ENCODE measurements around the gene BEAN1. TPM values are rescaled to one million over a fixed set of nuclear protein-coding genes. Genes with fewer than 3 reads are reported as not detected.
A peak's percentile ranks its signal among the peaks of the same experiment; 100 is the strongest.

The BEAN1 gene
- total and polyA plus RNA-seq, 9 of the 15 experiments (the other 6 are each of a cell fraction or from before 2014, with no cell fraction given): not detected

- TF ChIP-seq MXI1 (IDR thresholded peaks at IDR 0.05; ENCODE audit: low read depth, low read length): no peak
These were observed 75.2 kb downstream of the BEAN1 start (continued) for GRCh38 chr16:66502020-66502913.

- Histone ChIP-seq H3K9ac (ENCODE audit: insufficient read depth in 1 of 2, low read depth in 2 of 2, low read length in 2 of 2) (peak overlapping the region in 1 of 2 experiments; percentile 2; a peak in 1 of 4 replicates), H3K4me2 (ENCODE audit: insufficient read depth, low read length) (no peak overlapping the region), H3K36me3 (ENCODE audit: control insufficient read depth, insufficient read depth, low read length) (no peaks in the 10 kb centered on the region), H3K27ac (ENCODE audit: extremely low read depth, low read depth, low read length) (no peak overlapping the region), H3K79me2 (ENCODE audit: control insufficient read depth, insufficient read depth, low read length) (no peaks in the 10 kb centered on the region), H3K9me3 (replicated peaks; ENCODE audit: control insufficient read depth, insufficient read depth, low read depth, low read length) (no peaks in the 10 kb centered on the region), H3K4me1 (replicated peaks in 1 of 2; ENCODE audit: control insufficient read depth in 2 of 2, insufficient read depth in 2 of 2, low read length in 2 of 2) (no peaks in the 10 kb centered on the region), H4K20me1 (replicated peaks; ENCODE audit: control insufficient read depth, insufficient read depth, low read length) (no peaks in the 10 kb centered on the region), H3K4me3 (no peak overlapping the region), H3K9me1 (ENCODE audit: control insufficient read depth, insufficient read depth, low read length) (no peaks in the 10 kb centered on the region), H3K27me3 (ENCODE audit: control insufficient read depth in 2 of 2, insufficient read depth in 2 of 2, low read length in 2 of 2) (no peaks in the 10 kb centered on the region), H2AFZ (ENCODE audit: low read depth, low read length) (no peak overlapping the region)
- CTCF ChIA-PET (ENCODE audit: low intra/inter-chr PET ratio): no interaction called here
- POLR2A ChIA-PET: interaction anchor here (1.9 kb wide), 1 partner anchor 8 kb away, joined by 8 read pairs; no protein-coding TSS in a partner anchor
- DNase-seq (ENCODE audit: extremely low read depth in 1 of 4, low spot score in 3 of 4): no peak
- TF ChIP-seq ZNF740 (CRISPR knock-in tag; IDR thresholded peaks at IDR 0.05) (no peak), ZNF740 (tag; IDR thresholded peaks at IDR 0.05) (no peak), THRAP3 (IDR thresholded peaks at IDR 0.05; ENCODE audit: borderline replicate concordance) (no peak), NR2C2 (CRISPR knock-in tag; IDR thresholded peaks at IDR 0.05) (no peak), NR2C2 (tag; IDR thresholded peaks at IDR 0.05) (no peak), ZNF444 (CRISPR knock-in tag; IDR thresholded peaks at IDR 0.05) (no peak), BCL6 (CRISPR knock-in tag; IDR thresholded peaks at IDR 0.05) (no peak), KDM4B (IDR thresholded peaks at IDR 0.05; ENCODE audit: borderline replicate concordance in 2 of 2, low read depth in 1 of 2) (no peak), ZNF778 (CRISPR knock-in tag; IDR thresholded peaks at IDR 0.05) (no peak), ELF2 (CRISPR knock-in tag; IDR thresholded peaks at IDR 0.05) (no peak)
- peak; percentile 66 for ATAC-seq
- BruUV-seq (replicated peaks): no TSS peak
- 47% methylated on average over 2 of the region's 2 CpGs for WGBS (ENCODE audit: insufficient coverage, low coverage, missing lambda C conversion rate)
- intact Hi-C loops (cut with micrococcal nuclease): no loop called here
- in situ Hi-C loops (cut with MboI): no loop called here
- FAIRE-seq: no peak
These were observed 75.9 kb downstream of the BEAN1 start for GRCh38 chr16:66503030-66503429.

Measured in K562 (cell line).